RWPE2 (cell line): Measurements from ENCODE around the gene FBXO3.
A peak's percentile ranks its signal among the peaks of the same experiment; 100 is the strongest.

Experiments used
- ATAC-seq: fragments of 200-7000 bp; cut with Tn5 transposase; 3 replicates; pipeline ENCODE4 v1.9.1; 2021; ENCODE audit warnings: low read depth
- DNase-seq: peaks from one replicate; pipeline ENCODE4 v3.0.0-alpha.2; 2020; ENCODE audit warnings: low spot score
- H3K27ac ChIP-seq: fragments of 450-650 bp; 2 replicates; pipeline ENCODE4 v1.5.1; 2017; ENCODE audit warnings: mild to moderate bottlenecking; ENCODE audit not compliant: poor library complexity, severe bottlenecking
- H3K27me3 ChIP-seq: fragments of 250-450 bp; sonication (Bioruptor Pico); 2 replicates; pipeline ENCODE4 v1.5.1; 2021; ENCODE audit warnings: mild to moderate bottlenecking, moderate library complexity; ENCODE audit not compliant: insufficient read depth, poor library complexity, severe bottlenecking
- H3K36me3 ChIP-seq: fragments of 250-450 bp; sonication (Bioruptor Pico); 2 replicates; pipeline ENCODE4 v1.5.1; 2020; ENCODE audit warnings: low read depth, mild to moderate bottlenecking, moderate library complexity
- H3K4me1 ChIP-seq: fragments of 250-450 bp; sonication (Bioruptor Pico); 2 replicates; pipeline ENCODE4 v1.5.1; 2021; ENCODE audit warnings: mild to moderate bottlenecking, moderate library complexity; ENCODE audit not compliant: insufficient read depth, poor library complexity, severe bottlenecking
- H3K4me3 ChIP-seq: fragments of 250-450 bp; sonication (Bioruptor Pico); 2 replicates; pipeline ENCODE4 v1.5.1; 2021; ENCODE audit warnings: mild to moderate bottlenecking, moderate library complexity; ENCODE audit not compliant: severe bottlenecking
- H3K9me3 ChIP-seq: fragments of 250-450 bp; sonication (Bioruptor Pico); 2 replicates; pipeline ENCODE4 v1.5.1; 2021; ENCODE audit warnings: mild to moderate bottlenecking, moderate library complexity; ENCODE audit not compliant: severe bottlenecking
- TF ChIP-seq, protein P1 (sequence below): fragments of 450-650 bp; IDR thresholded peaks from one replicate; pipeline ENCODE4 v1.5.1; 2017; ENCODE audit warnings: mild to moderate bottlenecking, moderate library complexity; ENCODE audit not compliant: poor library complexity, severe bottlenecking

FBXO3 gene

DNA sequence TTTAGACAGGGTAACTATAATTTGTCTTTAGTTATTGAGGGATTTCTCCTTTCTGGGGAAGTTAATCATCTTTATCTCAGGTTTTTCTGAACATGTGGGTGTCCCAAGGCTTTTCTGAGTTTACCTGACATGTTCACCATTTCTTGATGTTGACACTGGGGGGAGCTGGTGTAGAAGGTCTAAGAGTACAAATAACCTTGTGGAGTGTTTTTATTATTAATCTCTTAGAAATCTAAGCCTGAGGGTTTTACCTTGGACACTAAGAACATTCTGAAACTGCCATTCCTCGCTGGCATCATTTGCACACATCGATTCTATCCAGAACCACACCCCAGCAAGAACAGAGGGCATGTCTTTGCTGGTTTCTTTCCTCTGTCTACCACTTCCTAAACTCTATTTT is 58.1 kb downstream of the FBXO3 start:
- peaks cover 50% of the 10 kb centered on the region for H3K4me1 ChIP-seq
- no peaks in the 10 kb centered on the region for H3K9me3 ChIP-seq
- no peaks in the 10 kb centered on the region for H3K27me3 ChIP-seq
- DNase-seq (no peak), ATAC-seq (peak; percentile 64)
- peaks cover 100% of the 10 kb centered on the region for H3K36me3 ChIP-seq
- TF ChIP-seq, protein P1, sequence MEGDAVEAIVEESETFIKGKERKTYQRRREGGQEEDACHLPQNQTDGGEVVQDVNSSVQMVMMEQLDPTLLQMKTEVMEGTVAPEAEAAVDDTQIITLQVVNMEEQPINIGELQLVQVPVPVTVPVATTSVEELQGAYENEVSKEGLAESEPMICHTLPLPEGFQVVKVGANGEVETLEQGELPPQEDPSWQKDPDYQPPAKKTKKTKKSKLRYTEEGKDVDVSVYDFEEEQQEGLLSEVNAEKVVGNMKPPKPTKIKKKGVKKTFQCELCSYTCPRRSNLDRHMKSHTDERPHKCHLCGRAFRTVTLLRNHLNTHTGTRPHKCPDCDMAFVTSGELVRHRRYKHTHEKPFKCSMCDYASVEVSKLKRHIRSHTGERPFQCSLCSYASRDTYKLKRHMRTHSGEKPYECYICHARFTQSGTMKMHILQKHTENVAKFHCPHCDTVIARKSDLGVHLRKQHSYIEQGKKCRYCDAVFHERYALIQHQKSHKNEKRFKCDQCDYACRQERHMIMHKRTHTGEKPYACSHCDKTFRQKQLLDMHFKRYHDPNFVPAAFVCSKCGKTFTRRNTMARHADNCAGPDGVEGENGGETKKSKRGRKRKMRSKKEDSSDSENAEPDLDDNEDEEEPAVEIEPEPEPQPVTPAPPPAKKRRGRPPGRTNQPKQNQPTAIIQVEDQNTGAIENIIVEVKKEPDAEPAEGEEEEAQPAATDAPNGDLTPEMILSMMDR, result peak; percentile 62
- peak overlapping the region; percentile 91 for H3K27ac ChIP-seq
- H3K4me3 ChIP-seq, result no peak overlapping the region

DNA sequence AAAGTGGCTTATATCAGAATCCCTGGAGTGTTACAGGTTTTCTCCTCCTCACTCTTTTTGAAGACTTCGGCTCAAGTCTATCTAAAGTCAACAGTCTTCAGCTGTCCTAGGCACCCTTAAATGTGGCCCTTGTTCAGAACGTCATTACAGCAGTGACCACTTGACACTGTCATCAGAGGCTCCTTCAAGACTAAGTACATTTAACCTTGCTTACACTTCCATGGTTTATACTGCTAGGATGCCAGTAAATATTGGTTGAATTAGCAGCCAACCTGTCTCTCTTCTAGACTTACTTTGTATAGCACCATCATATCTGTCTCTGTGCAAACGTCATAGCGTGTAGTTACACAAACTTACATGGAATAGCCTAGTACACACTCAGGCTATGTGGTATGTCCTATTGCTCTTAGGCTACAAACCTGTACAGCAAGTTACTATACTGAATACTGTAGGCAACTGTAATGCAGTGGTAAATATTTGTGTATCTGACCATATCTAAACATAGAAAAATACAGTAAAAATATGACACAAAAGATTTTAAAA is 60.4 kb downstream of the FBXO3 start:
- Histone ChIP-seq H3K27ac (peak overlapping the region; percentile 91), H3K4me3 (no peak overlapping the region), H3K27me3 (no peaks in the 10 kb centered on the region), H3K4me1 (peaks cover 33% of the 10 kb centered on the region), H3K9me3 (no peaks in the 10 kb centered on the region), H3K36me3 (peaks cover 100% of the 10 kb centered on the region)
- ATAC-seq (no peak), DNase-seq (no peak)
- TF ChIP-seq, protein P1, result no peak

GRCh38 chr11:33713151-33713855 is 61.0 kb downstream of the FBXO3 start:
- TF ChIP-seq, protein P1, result no peak
- Histone ChIP-seq H3K4me1 (peaks cover 36% of the 10 kb centered on the region), H3K9me3 (no peaks in the 10 kb centered on the region), H3K4me3 (no peak overlapping the region), H3K36me3 (peaks cover 99% of the 10 kb centered on the region), H3K27me3 (no peaks in the 10 kb centered on the region), H3K27ac (peak overlapping the region; percentile 91)
- DNase-seq (no peak), ATAC-seq (no peak)

GRCh38 chr11:33712436-33712835 is 61.9 kb downstream of the FBXO3 start:
- no peaks in the 10 kb centered on the region for H3K9me3 ChIP-seq
- DNase-seq (no peak), ATAC-seq (no peak)
- no peak overlapping the region for H3K4me3 ChIP-seq
- peak overlapping the region; percentile 91 for H3K27ac ChIP-seq
- peaks cover 40% of the 10 kb centered on the region for H3K4me1 ChIP-seq
- H3K36me3 ChIP-seq, result peaks cover 97% of the 10 kb centered on the region
- TF ChIP-seq, protein P1, result no peak
- H3K27me3 ChIP-seq, result no peaks in the 10 kb centered on the region

GRCh38 chr11:33709466-33709865 is 64.9 kb downstream of the FBXO3 start:
- Histone ChIP-seq H3K27me3 (no peaks in the 10 kb centered on the region), H3K36me3 (peaks cover 95% of the 10 kb centered on the region), H3K4me3 (no peak overlapping the region), H3K4me1 (peaks cover 37% of the 10 kb centered on the region), H3K27ac (peak overlapping the region; percentile 100), H3K9me3 (no peaks in the 10 kb centered on the region)
- TF ChIP-seq, protein P1, result no peak
- ATAC-seq (no peak), DNase-seq (no peak)
